BLaER1 treated with 17β-estradiol and CSF1 and Interleukin-3, amounts not matched to agents 10 nM and 100 nM (cell line): ENCODE measurements around the gene PATZ1.
A peak's percentile ranks its signal among the peaks of the same experiment; 100 is the strongest.

Experiments
- H3K27ac ChIP-seq, 11 experiments: shearing (Covaris generic); formaldehyde crosslinking; 2 replicates each; pipeline ENCODE4 v1.8.1; 2022
- H3K27me3 ChIP-seq, 11 experiments: shearing (Covaris generic); formaldehyde crosslinking; 2 replicates each; pipeline ENCODE4 v1.8.1; 2022
- H3K36me3 ChIP-seq, 11 experiments: shearing (Covaris generic); formaldehyde crosslinking; 2 replicates each; pipeline ENCODE4 v1.8.1; 2022
- H3K4me1 ChIP-seq, 10 experiments: shearing (Covaris generic); formaldehyde crosslinking; 2 replicates each; pipeline ENCODE4 v1.8.1; 2022
- H3K4me2 ChIP-seq, 11 experiments: shearing (Covaris generic); formaldehyde crosslinking; 2 replicates each; pipeline ENCODE4 v1.8.1; 2022
- H3K4me3 ChIP-seq, 10 experiments: shearing (Covaris generic); formaldehyde crosslinking; 2 replicates each; pipeline ENCODE4 v1.8.1; 2022
- H3K9ac ChIP-seq, 11 experiments: shearing (Covaris generic); formaldehyde crosslinking; 2 replicates each; pipeline ENCODE4 v1.8.1; 2022
- H3K9me3 ChIP-seq, 11 experiments: shearing (Covaris generic); formaldehyde crosslinking; replicated peaks in 1 of 11; 2 replicates each; pipeline ENCODE4 v1.8.1; 2022
- H4K20me1 ChIP-seq, 11 experiments: shearing (Covaris generic); formaldehyde crosslinking; 2 replicates each; pipeline ENCODE4 v1.8.1; 2022
- Cebpa-rat ChIP-seq, 11 experiments: shearing (Covaris generic); IDR thresholded peaks; 2 replicates each; pipeline ENCODE4 v1.8.1; 2022

Gene PATZ1

DNA sequence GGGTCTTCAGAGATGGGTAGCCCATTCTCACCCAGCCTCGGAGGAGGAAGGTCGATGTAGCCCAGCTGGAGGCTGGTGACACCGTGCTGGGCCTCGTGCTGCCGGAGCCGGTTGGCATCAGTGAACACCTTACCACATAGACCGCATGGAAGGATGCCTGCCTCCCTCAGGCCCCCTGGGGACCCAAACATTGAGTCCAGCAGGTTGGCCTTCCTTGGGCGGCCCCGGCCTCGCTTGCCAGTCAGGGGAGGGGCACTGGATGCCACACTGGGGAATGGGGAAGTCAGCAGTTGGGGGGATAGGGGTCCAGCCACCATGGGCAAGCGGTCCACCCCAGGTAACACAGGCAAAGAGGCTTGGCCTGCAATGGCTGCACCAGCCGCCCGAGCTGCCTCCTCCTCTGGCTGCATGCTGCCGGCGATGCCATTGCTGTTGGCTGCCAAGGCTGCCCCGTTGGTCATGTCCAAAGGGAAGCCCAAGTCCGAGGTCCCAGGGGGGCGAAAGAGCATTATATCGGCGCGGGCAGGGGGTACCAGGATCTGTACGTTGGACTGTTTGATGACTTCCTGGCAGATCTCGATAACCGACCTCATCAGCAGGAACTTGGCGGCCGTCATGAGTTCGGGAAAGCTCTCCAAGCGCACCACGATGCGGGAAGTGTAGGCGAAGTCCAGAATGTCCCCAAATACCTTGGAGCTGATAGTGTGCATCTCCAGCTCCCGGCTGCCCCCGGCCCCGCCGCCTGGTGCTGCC, 1.4 kb downstream of the PATZ1 start:
- peaks cover 29 to 55% (median 47%) of the 10 kb centered on the region in 11 experiments for H3K36me3 ChIP-seq
- peaks cover 58 to 69% (median 63%) of the 10 kb centered on the region in 10 experiments for H3K4me1 ChIP-seq
- H3K4me2 ChIP-seq = peak overlapping the region; percentile 95 to 100 (median 99)
- peak overlapping the region; percentile 93 to 100 (median 99) for H3K9ac ChIP-seq
- no peaks in the 10 kb centered on the region for H3K27me3 ChIP-seq
- H3K4me3 ChIP-seq = peak overlapping the region; percentile 62 to 84 (median 76)
- H4K20me1 ChIP-seq = peaks cover 38 to 60% (median 60%) of the 10 kb centered on the region in 11 experiments; a peak in 21 of 22 replicates
- peak overlapping the region; percentile 41 to 100 (median 99) for H3K27ac ChIP-seq
- no peaks in the 10 kb centered on the region for H3K9me3 ChIP-seq
- TF ChIP-seq Cebpa-rat (IDR thresholded peaks at IDR 0.05) = no peak

DNA sequence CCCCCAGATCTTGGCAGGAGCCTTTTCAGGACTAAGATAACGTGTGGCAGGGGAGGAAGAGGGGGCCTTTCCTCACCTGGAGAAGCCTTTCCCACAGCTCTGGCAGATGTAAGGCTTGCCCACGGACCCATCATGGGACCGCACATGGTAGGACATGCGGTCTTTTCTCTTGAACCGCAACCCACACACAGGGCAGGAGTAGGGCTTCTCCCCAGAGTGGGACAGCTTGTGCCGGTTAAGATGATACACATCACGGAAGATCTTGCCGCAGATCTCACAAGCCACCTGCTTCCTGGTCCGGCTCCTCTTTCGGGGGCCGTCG, 1.9 kb downstream of the PATZ1 start:
- H3K4me3 ChIP-seq = peak overlapping the region; percentile 62 to 84 (median 76)
- peak overlapping the region; percentile 93 to 100 (median 99) for H3K9ac ChIP-seq
- peaks cover 44 to 66% (median 65%) of the 10 kb centered on the region in 11 experiments; a peak in 21 of 22 replicates for H4K20me1 ChIP-seq
- H3K27ac ChIP-seq = peak overlapping the region; percentile 41 to 100 (median 99)
- H3K4me2 ChIP-seq = peak overlapping the region; percentile 95 to 100 (median 99)
- no peak for TF ChIP-seq Cebpa-rat (IDR thresholded peaks at IDR 0.05)
- no peaks in the 10 kb centered on the region for H3K9me3 ChIP-seq
- no peaks in the 10 kb centered on the region for H3K27me3 ChIP-seq
- H3K36me3 ChIP-seq = peaks cover 34 to 60% (median 53%) of the 10 kb centered on the region in 11 experiments
- H3K4me1 ChIP-seq = peaks cover 62 to 75% (median 67%) of the 10 kb centered on the region in 10 experiments

GRCh38 chr22:31343235-31344191, 2.6 kb downstream of the PATZ1 start:
- Histone ChIP-seq H3K9me3 (no peaks in the 10 kb centered on the region), H3K4me3 (peak overlapping the region; percentile 62 to 84 (median 76)), H3K4me2 (peak overlapping the region; percentile 95 to 100 (median 99)), H3K27ac (peak overlapping the region; percentile 41 to 100 (median 99); a peak in 21 of 22 replicates), H4K20me1 (peaks cover 50 to 73% (median 72%) of the 10 kb centered on the region in 11 experiments; a peak in 21 of 22 replicates), H3K27me3 (no peaks in the 10 kb centered on the region), H3K36me3 (peaks cover 41 to 67% (median 60%) of the 10 kb centered on the region in 11 experiments), H3K9ac (peak overlapping the region; percentile 93 to 100 (median 99)), H3K4me1 (peaks cover 60 to 74% (median 68%) of the 10 kb centered on the region in 10 experiments)
- no peak for TF ChIP-seq Cebpa-rat (IDR thresholded peaks at IDR 0.05)

DNA sequence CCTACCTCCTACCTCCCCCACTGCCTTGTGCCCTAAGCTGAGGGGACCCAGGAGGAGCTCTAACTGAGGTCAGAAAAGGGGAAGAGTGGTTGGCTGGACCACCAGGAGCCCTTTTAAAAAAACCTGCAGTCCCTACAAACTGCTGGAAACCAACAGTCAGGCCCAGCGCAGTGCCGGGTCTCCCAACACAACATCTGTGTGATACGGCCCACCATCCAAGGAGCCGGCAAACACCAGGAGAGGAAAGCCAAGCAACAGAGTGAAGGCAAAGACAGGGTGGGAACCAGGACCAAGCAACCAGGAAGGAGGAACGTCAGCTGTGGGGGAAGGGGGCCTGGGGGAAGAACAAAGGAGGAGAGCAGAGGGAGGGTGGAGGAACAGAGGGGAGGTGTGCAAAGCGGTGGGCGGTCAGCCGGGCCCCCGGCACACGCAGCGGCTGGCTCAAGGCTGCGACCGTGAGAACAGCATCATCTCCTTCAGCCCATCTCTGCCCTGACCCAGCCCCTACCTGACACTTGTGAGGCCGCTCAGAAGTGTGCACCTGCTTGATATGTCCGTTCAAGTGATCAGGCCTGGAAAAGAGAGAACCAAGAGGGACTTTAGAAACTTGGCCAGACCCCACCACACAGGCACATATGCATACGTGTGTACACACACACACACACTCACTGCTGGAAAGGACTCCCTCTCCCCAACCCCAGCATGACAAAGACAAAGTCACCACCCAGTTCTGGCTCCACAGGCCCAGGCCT, 3.6 kb downstream of the PATZ1 start:
- Histone ChIP-seq H3K9ac (peak overlapping the region; percentile 93 to 100 (median 99); a peak in 21 of 22 replicates), H3K27ac (peak overlapping the region in 9 of 11 experiments; percentile 41 to 100 (median 99); a peak in 12 of 22 replicates), H3K4me3 (peak overlapping the region; percentile 62 to 84 (median 76)), H3K9me3 (no peaks in the 10 kb centered on the region), H3K4me1 (peaks cover 51 to 74% (median 61%) of the 10 kb centered on the region in 10 experiments), H3K4me2 (peak overlapping the region; percentile 95 to 100 (median 99)), H4K20me1 (peaks cover 59 to 82% (median 82%) of the 10 kb centered on the region in 11 experiments; a peak in 21 of 22 replicates), H3K36me3 (peaks cover 51 to 77% (median 69%) of the 10 kb centered on the region in 11 experiments), H3K27me3 (no peaks in the 10 kb centered on the region)
- TF ChIP-seq Cebpa-rat (IDR thresholded peaks at IDR 0.05) = no peak

- H3K27me3 ChIP-seq = no peaks in the 10 kb centered on the region
- peaks cover 65 to 93% (median 92%) of the 10 kb centered on the region in 11 experiments; a peak in 21 of 22 replicates for H4K20me1 ChIP-seq
- no peak for TF ChIP-seq Cebpa-rat (IDR thresholded peaks at IDR 0.05)
- H3K4me2 ChIP-seq = peak overlapping the region; percentile 95 to 100 (median 99)
- peaks cover 50 to 71% (median 60%) of the 10 kb centered on the region in 10 experiments for H3K4me1 ChIP-seq
- H3K27ac ChIP-seq = peak overlapping the region in 1 of 11 experiments; percentile 6; a peak in 1 of 22 replicates
- H3K9ac ChIP-seq = peak overlapping the region in 8 of 11 experiments; percentile 6 to 99 (median 94); a peak in 12 of 22 replicates
- H3K9me3 ChIP-seq = no peaks in the 10 kb centered on the region
- peak overlapping the region in 2 of 10 experiments; percentile 75 to 84; a peak in 2 of 20 replicates for H3K4me3 ChIP-seq
- H3K36me3 ChIP-seq = peaks cover 59 to 87% (median 78%) of the 10 kb centered on the region in 11 experiments
These were observed 4.6 kb downstream of the PATZ1 start for GRCh38 chr22:31341386-31342088.

DNA sequence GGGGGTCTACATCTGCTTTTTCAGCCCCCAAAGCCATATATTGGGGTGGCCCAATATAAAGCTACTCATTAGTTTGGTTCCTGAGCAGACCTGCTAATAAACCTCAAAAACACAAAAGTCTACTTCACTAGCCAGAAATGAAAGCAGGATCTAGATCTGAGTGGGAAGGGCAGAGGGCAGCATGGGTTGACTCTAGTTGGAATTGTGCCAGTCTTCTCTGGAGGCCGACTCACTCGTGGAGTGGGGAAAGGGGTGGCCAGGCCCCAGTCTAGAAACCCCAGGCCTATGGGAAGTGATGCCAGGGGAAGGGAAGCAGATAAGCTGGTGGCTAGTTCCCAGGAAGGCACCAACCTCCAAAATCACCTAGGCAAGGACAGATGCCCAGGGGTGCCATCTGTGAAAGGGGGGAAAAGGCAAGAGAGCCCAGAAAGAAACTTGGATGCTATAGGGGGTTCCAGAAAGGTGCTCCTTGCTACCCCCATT, 5.3 kb downstream of the PATZ1 start:
- Histone ChIP-seq H4K20me1 (peaks cover 67 to 100% (median 98%) of the 10 kb centered on the region in 11 experiments; a peak in 21 of 22 replicates), H3K27ac (no peak overlapping the region), H3K9ac (peak overlapping the region in 7 of 11 experiments; percentile 6 to 98 (median 35); a peak in 7 of 22 replicates), H3K4me1 (peaks cover 51 to 73% (median 61%) of the 10 kb centered on the region in 10 experiments), H3K27me3 (no peaks in the 10 kb centered on the region), H3K36me3 (peaks cover 65 to 94% (median 85%) of the 10 kb centered on the region in 11 experiments), H3K4me2 (peak overlapping the region; percentile 95 to 100 (median 99); a peak in 20 of 22 replicates), H3K4me3 (no peak overlapping the region), H3K9me3 (no peaks in the 10 kb centered on the region)
- TF ChIP-seq Cebpa-rat (IDR thresholded peaks at IDR 0.05) = no peak

DNA sequence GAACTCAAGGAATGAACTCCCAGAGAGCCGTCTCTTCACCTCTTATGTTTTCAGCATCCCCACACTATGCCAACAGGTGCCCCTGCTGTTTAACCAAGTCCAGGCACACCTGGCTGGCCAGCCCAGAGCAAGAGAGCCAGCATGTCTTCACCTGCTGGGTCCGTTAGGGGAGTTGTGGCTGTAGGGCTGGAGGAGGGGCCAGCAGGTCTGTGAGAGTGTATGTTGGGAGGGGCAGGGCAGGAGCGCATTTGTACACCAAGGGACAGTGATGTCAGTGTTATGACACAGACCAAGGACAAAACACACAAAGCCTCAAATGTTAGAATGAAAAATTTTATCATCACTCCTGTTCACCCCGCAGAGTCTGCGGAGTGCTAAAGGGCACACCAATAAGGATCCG, 5.8 kb downstream of the PATZ1 start:
- Histone ChIP-seq H3K9ac (peak overlapping the region in 2 of 11 experiments; percentile 40 to 98; a peak in 2 of 22 replicates), H3K4me1 (peaks cover 56 to 78% (median 65%) of the 10 kb centered on the region in 10 experiments), H3K27ac (no peak overlapping the region), H3K36me3 (peaks cover 70 to 99% (median 90%) of the 10 kb centered on the region in 11 experiments), H3K4me2 (peak overlapping the region; percentile 12 to 100 (median 99); a peak in 15 of 22 replicates), H4K20me1 (peaks cover 72 to 100% (median 99%) of the 10 kb centered on the region in 11 experiments; a peak in 21 of 22 replicates), H3K4me3 (no peak overlapping the region), H3K27me3 (no peaks in the 10 kb centered on the region), H3K9me3 (no peaks in the 10 kb centered on the region)
- TF ChIP-seq Cebpa-rat (IDR thresholded peaks at IDR 0.05) = no peak
